Gastrocnemius medialis (tissue), 4 donors: ENCODE data around the gene EFEMP1.

Experiments
- CTCF ChIP-seq, 5 experiments: fragments of 450-650 bp in 3 of 5; fragments of 200-600 bp in 2 of 5; sonication (generic) in 2 of 5; IDR thresholded peaks in 4 of 5; conservative IDR thresholded peaks in 1 of 5; 1 replicate in 4 of 5; 2 replicates in 1 of 5; pipeline ENCODE4 v1.5.1; 2016 to 2019; ENCODE audit warnings: antibody characterized with exemption in 5 of 5, mild to moderate bottlenecking in 3 of 5, moderate library complexity in 3 of 5
- POLR2A ChIP-seq, 2 donors: fragments of 450-650 bp; IDR thresholded peaks; one replicate each; pipeline ENCODE4 v1.6.1; 2017; ENCODE audit warnings: antibody characterized with exemption in 2 of 2, mild to moderate bottlenecking in 2 of 2, moderate library complexity in 2 of 2

- TF ChIP-seq POLR2A (IDR thresholded peaks at IDR 0.05) (no peak), CTCF (IDR thresholded peaks at IDR 0.05 in 4 of 5, conservative IDR thresholded peaks at IDR 0.05 in 1 of 5) (no peak)
These were observed 43.0 kb upstream of the EFEMP1 start for GRCh38 chr2:55966401-55967118.
